ENCODE results near the gene PSTPIP1.

GRCh38 chr15:77040673-77041072, 45.7 kb downstream of the PSTPIP1 start:
- no peak for TF ChIP-seq CTCF (IDR thresholded peaks at IDR 0.05)
- TF ChIP-seq EP300 (IDR thresholded peaks at IDR 0.05): no peak

Data from sigmoid colon (tissue), 4 donors.